IMR-90 (cell line): ENCODE results near the gene IGF1R. TPM values are rescaled to one million over a fixed set of nuclear protein-coding genes. Genes with fewer than 3 reads are reported as not detected.

ENCODE experiments used
- ATAC-seq: fragments of 200-7000 bp; cut with Tn5 transposase; 2 replicates; pipeline ENCODE4 v1.9.1; 2020; ENCODE audit warnings: low read depth, mild to moderate bottlenecking, moderate library complexity
- BruUV-seq: library from RNA; stranded (reverse); fragments of 400-500 nt; replicated peaks from 2 replicates; lab custom pipeline; 2021; lab: Mats Ljungman, UMichigan
- CTCF ChIA-PET: fragments of 300-600 bp; formaldehyde crosslinking; extraction: SDS; loops from one replicate; lab custom pipeline; 2021; ENCODE audit warnings: antibody characterized with exemption; lab: Yijun Ruan, JAX
- POLR2A ChIA-PET: fragments of 300-600 bp; sonication (Branson Sonifier 250); formaldehyde crosslinking; loops from one replicate; lab custom pipeline; 2022; ENCODE audit warnings: antibody characterized with exemption; ENCODE audit not compliant: unreplicated experiment; lab: Charles Lee
- DNase-seq: peaks from one replicate; pipeline ENCODE4 v3.0.0; 2013
- H2AFZ ChIP-seq: replicated peaks from 2 replicates; pipeline ENCODE3; 2013; ENCODE audit warnings: low read length, mild to moderate bottlenecking; ENCODE audit not compliant: poor library complexity
- H2AK5ac ChIP-seq: 2 replicates; pipeline ENCODE4 v1.6.1; 2013; ENCODE audit warnings: low read depth, low read length, inconsistent platforms
- H2AK9ac ChIP-seq: replicated peaks from 2 replicates; pipeline ENCODE3; 2013; ENCODE audit warnings: mild to moderate bottlenecking, low read depth, low read length, moderate library complexity; ENCODE audit not compliant: poor library complexity
- H2BK120ac ChIP-seq: 2 replicates; pipeline ENCODE4 v1.6.1; 2013; ENCODE audit warnings: low read depth, low read length, inconsistent platforms
- H2BK15ac ChIP-seq: 3 replicates; pipeline ENCODE4 v1.6.1; 2013; ENCODE audit warnings: low read depth, low read length, inconsistent platforms
- H2BK20ac ChIP-seq: 2 replicates; pipeline ENCODE4 v1.6.1; 2013; ENCODE audit warnings: low read depth, mild to moderate bottlenecking, inconsistent platforms, low read length, moderate library complexity
- H2BK5ac ChIP-seq: 2 replicates; pipeline ENCODE4 v1.6.1; 2013; ENCODE audit warnings: mild to moderate bottlenecking, low read depth, low read length, inconsistent platforms; ENCODE audit not compliant: poor library complexity, severe bottlenecking
- H3K14ac ChIP-seq: replicated peaks from 2 replicates; pipeline ENCODE4 v1.6.1; 2013; ENCODE audit warnings: low read depth, low read length, inconsistent platforms
- H3K18ac ChIP-seq: 2 replicates; pipeline ENCODE4 v1.6.1; 2013; ENCODE audit warnings: low read depth, low read length, control low read depth
- H3K23ac ChIP-seq: 2 replicates; pipeline ENCODE4 v1.6.1; 2013; ENCODE audit warnings: low read depth, low read length, inconsistent platforms
- H3K27ac ChIP-seq: 2 replicates; pipeline ENCODE4 v1.5.1; 2013; ENCODE audit warnings: mild to moderate bottlenecking, control low read depth, low read length; ENCODE audit not compliant: insufficient read depth
- H3K27me3 ChIP-seq: 2 replicates; pipeline ENCODE4 v1.6.1; 2013; ENCODE audit warnings: low read length; ENCODE audit not compliant: control insufficient read depth, insufficient read depth
- H3K36me3 ChIP-seq: 2 replicates; pipeline ENCODE4 v1.6.1; 2013; ENCODE audit warnings: low read length, mixed read lengths; ENCODE audit not compliant: control insufficient read depth, insufficient read depth
- H3K4ac ChIP-seq: 2 replicates; pipeline ENCODE4 v1.6.1; 2013; ENCODE audit warnings: low read depth, low read length, inconsistent platforms
- H3K4me1 ChIP-seq: 2 replicates; pipeline ENCODE4 v1.6.1; 2013; ENCODE audit warnings: low read length, mixed read lengths; ENCODE audit not compliant: control insufficient read depth, insufficient read depth
- H3K4me2 ChIP-seq: 2 replicates; pipeline ENCODE4 v1.6.1; 2013; ENCODE audit warnings: low read depth, mild to moderate bottlenecking, control low read depth, low read length, moderate library complexity
- H3K4me3 ChIP-seq: 2 replicates; pipeline ENCODE4 v1.5.1; 2013; ENCODE audit warnings: low read depth, mild to moderate bottlenecking, control low read depth, low read length, moderate library complexity; ENCODE audit not compliant: insufficient read depth
- H3K56ac ChIP-seq: 2 replicates; pipeline ENCODE4 v1.6.1; 2013; ENCODE audit warnings: low read length, inconsistent platforms; ENCODE audit not compliant: insufficient read depth; ENCODE audit errors: extremely low read depth
- H3K79me1 ChIP-seq, 2 experiments: 2 replicates each; pipeline ENCODE4 v1.6.1; 2013; ENCODE audit warnings: low read length in 2 of 2, inconsistent platforms in 1 of 2, low read depth in 1 of 2
- H3K9ac ChIP-seq: 2 replicates; pipeline ENCODE4 v1.6.1; 2013; ENCODE audit warnings: low read depth, low read length, control low read depth
- H3K9me1 ChIP-seq: 2 replicates; pipeline ENCODE4 v1.6.1; 2013; ENCODE audit warnings: low read length, inconsistent platforms; ENCODE audit not compliant: insufficient read depth
- H3K9me3 ChIP-seq: 2 replicates; pipeline ENCODE4 v1.6.1; 2013; ENCODE audit warnings: low read length; ENCODE audit not compliant: control insufficient read depth, insufficient read depth
- H4K20me1 ChIP-seq: 2 replicates; pipeline ENCODE4 v1.6.1; 2013; ENCODE audit warnings: low read length, inconsistent platforms; ENCODE audit not compliant: insufficient read depth
- H4K5ac ChIP-seq: 2 replicates; pipeline ENCODE4 v1.6.1; 2013; ENCODE audit warnings: mild to moderate bottlenecking, low read depth, low read length, control low read depth
- H4K8ac ChIP-seq, 2 experiments: 2 replicates each; pipeline ENCODE4 v1.6.1; 2013; ENCODE audit warnings: low read depth in 2 of 2, low read length in 2 of 2, control low read depth in 1 of 2, inconsistent platforms in 1 of 2
- H4K91ac ChIP-seq: 2 replicates; pipeline ENCODE4 v1.6.1; 2013; ENCODE audit warnings: low read depth, low read length, inconsistent platforms; ENCODE audit not compliant: insufficient read depth
- CEBPB ChIP-seq: IDR thresholded peaks from 2 replicates; pipeline ENCODE4 v1.6.1; 2012; ENCODE audit warnings: low read depth, low read length, improper control_type of control experiment
- NFE2L2 ChIP-seq: fragments of 150-350 bp; IDR thresholded peaks from 2 replicates; pipeline ENCODE4 v1.6.1; 2016; ENCODE audit warnings: low read depth, mild to moderate bottlenecking, low read length
- WGBS, 2 experiments: methylation state at CpG; one replicate each; pipeline versions ENCODE4 v1.1.5 to v1.1.7; 2013; ENCODE audit warnings: missing lambda C conversion rate in 2 of 2; ENCODE audit not compliant: insufficient read length in 1 of 2; ENCODE audit errors: extremely low coverage in 2 of 2; 5-methylcytosine and 5-hydroxymethylcytosine counted together
- dilution Hi-C: fragments of 300-500 bp; cut with HindIII; formaldehyde crosslinking; loops from one replicate; pipeline ENCODE4 v1.14.3; 2018; ENCODE audit warnings: low sequenced_read_pairs; ENCODE audit not compliant: unreplicated experiment
- in situ Hi-C: fragments of 300-500 bp; cut with MboI; formaldehyde crosslinking; loops from 3 replicates; pipeline ENCODE4 v1.14.3; 2019; ENCODE audit warnings: low sequenced_read_pairs, inconsistent platforms, mixed read lengths
- intact Hi-C: fragments of 100-400 bp; cut with micrococcal nuclease; formaldehyde crosslinking; loops from 2 replicates; pipeline ENCODE4 v1.10.0; 2022
- polyA plus RNA-seq, 3 experiments: library from polyadenylated mRNA; depleted of rRNA; stranded (reverse); fragments of >200 nt; gene quantifications; 2 replicates each; pipeline ENCODE4 v1.2.3, GENCODE V29; 2012; ENCODE audit warnings: low replicate concordance in 1 of 3
- total RNA-seq: library from RNA; depleted of rRNA; stranded (reverse); fragments of >200 nt; gene quantifications from 2 replicates; pipeline ENCODE4 v1.2.3, GENCODE V29; 2012

Gene IGF1R
- total and polyA plus RNA-seq, 2 of the 4 experiments (the other 2 are of a cell fraction), result 24.0 to 24.9 TPM

DNA sequence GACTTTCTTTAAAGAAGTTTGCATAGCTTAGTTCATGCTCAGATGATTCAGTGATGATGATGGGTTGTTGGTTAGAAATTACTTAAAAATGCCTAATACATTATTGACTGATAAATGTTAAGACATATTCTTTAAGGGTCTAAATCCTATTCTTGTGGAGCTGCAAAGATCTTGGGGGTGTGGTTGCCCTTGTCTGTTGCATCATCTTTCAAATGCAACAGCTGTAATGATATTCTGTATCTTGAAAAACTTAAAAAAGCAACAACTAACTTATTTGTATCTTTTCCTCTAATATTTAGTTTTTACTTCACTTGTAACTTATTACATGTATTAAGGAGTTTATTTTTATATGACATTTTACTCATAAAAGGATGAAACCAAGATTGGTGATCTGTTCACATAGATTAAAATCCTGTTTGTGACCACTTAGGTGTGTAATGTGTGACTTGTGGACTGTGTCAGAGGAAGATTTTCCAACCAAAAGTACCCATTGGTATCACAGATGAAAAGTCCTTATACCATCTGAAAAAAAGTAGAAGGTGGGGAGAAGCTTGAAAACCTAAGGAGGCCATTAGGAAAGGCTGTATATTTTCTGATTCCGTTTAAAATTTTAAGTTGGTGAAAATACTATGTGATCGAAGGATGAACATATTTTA is 142.8 kb downstream of the IGF1R start:
- Histone ChIP-seq H3K9me1 (peaks cover 24% of the 10 kb centered on the region), H2BK5ac (no peak overlapping the region), H3K14ac (no peak overlapping the region), H2AK9ac (no peak overlapping the region), H2AK5ac (no peak overlapping the region), H3K4me1 (peaks cover 10% of the 10 kb centered on the region), H3K4ac (no peak overlapping the region), H3K23ac (no peak overlapping the region), H4K5ac (no peak overlapping the region), H2AFZ (no peak overlapping the region), H3K27me3 (no peaks in the 10 kb centered on the region), H3K4me3 (no peak overlapping the region), H3K9ac (no peak overlapping the region), H3K4me2 (no peak overlapping the region), H3K79me1 (peaks cover 48 to 85% of the 10 kb centered on the region in 2 experiments), H4K91ac (no peak overlapping the region), H4K20me1 (peaks cover 77% of the 10 kb centered on the region), H3K56ac (no peak overlapping the region), H3K27ac (no peak overlapping the region), H3K36me3 (no peaks in the 10 kb centered on the region), H4K8ac (no peak overlapping the region), H2BK15ac (no peak overlapping the region), H2BK120ac (no peak overlapping the region), H3K9me3 (no peaks in the 10 kb centered on the region), H2BK20ac (no peak overlapping the region), H3K18ac (no peak overlapping the region)
- in situ Hi-C loops, result loop anchor here (25.0 kb wide), 1 partner anchor 121 kb away; no protein-coding TSS in a partner anchor
- CTCF ChIA-PET, result interaction anchor here (0.7 to 0.9 kb wide), 2 partner anchors 112 to 131 kb away, joined by 3 read pairs; no protein-coding TSS in a partner anchor
- BruUV-seq, result no TSS peak
- dilution Hi-C loops, result no loop called here
- intact Hi-C loops, result no loop called here
- POLR2A ChIA-PET, result interaction anchor here (0.8 kb wide), 1 partner anchor 101 kb away, joined by 4 read pairs; no protein-coding TSS in a partner anchor
- TF ChIP-seq CEBPB, result peak; percentile 75
- TF ChIP-seq NFE2L2, result no peak
- no peak for ATAC-seq
- WGBS, 2 experiments, result no CpG with 5 or more reads among the region's 2 CpGs
- DNase-seq, result no peak
